ENCODE measurements around the gene BEND7. TPM values are rescaled to one million over a fixed set of nuclear protein-coding genes. Genes with fewer than 3 reads are reported as not detected.

The BEND7 gene
- total and polyA plus RNA-seq, 7 donors = 5.3 to 27.2 (median 11.8) TPM

GRCh38 chr10:13564576-13564975 is 35.8 kb upstream of the BEND7 start:
- TF ChIP-seq POLR2AphosphoS5 (IDR thresholded peaks at IDR 0.05) = no peak
- TF ChIP-seq POLR2A (IDR thresholded peaks at IDR 0.05) = no peak
- no peak for TF ChIP-seq EP300 (IDR thresholded peaks at IDR 0.05)
- TF ChIP-seq, protein P1, sequence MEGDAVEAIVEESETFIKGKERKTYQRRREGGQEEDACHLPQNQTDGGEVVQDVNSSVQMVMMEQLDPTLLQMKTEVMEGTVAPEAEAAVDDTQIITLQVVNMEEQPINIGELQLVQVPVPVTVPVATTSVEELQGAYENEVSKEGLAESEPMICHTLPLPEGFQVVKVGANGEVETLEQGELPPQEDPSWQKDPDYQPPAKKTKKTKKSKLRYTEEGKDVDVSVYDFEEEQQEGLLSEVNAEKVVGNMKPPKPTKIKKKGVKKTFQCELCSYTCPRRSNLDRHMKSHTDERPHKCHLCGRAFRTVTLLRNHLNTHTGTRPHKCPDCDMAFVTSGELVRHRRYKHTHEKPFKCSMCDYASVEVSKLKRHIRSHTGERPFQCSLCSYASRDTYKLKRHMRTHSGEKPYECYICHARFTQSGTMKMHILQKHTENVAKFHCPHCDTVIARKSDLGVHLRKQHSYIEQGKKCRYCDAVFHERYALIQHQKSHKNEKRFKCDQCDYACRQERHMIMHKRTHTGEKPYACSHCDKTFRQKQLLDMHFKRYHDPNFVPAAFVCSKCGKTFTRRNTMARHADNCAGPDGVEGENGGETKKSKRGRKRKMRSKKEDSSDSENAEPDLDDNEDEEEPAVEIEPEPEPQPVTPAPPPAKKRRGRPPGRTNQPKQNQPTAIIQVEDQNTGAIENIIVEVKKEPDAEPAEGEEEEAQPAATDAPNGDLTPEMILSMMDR (IDR thresholded peaks at IDR 0.05) = no peak
- no peak for DNase-seq
- Histone ChIP-seq H3K4me1 (no peaks in the 10 kb centered on the region), H3K4me3 (no peak overlapping the region), H3K27me3 (no peaks in the 10 kb centered on the region), H3K9me3 (no peaks in the 10 kb centered on the region), H3K36me3 (no peaks in the 10 kb centered on the region), H3K27ac (no peak overlapping the region)
- intact Hi-C loops (cut with DNase I) = no loop called here
- WGBS, 2 donors = 92 to 93% methylated on average over 3 of the region's 3 CpGs

DNA sequence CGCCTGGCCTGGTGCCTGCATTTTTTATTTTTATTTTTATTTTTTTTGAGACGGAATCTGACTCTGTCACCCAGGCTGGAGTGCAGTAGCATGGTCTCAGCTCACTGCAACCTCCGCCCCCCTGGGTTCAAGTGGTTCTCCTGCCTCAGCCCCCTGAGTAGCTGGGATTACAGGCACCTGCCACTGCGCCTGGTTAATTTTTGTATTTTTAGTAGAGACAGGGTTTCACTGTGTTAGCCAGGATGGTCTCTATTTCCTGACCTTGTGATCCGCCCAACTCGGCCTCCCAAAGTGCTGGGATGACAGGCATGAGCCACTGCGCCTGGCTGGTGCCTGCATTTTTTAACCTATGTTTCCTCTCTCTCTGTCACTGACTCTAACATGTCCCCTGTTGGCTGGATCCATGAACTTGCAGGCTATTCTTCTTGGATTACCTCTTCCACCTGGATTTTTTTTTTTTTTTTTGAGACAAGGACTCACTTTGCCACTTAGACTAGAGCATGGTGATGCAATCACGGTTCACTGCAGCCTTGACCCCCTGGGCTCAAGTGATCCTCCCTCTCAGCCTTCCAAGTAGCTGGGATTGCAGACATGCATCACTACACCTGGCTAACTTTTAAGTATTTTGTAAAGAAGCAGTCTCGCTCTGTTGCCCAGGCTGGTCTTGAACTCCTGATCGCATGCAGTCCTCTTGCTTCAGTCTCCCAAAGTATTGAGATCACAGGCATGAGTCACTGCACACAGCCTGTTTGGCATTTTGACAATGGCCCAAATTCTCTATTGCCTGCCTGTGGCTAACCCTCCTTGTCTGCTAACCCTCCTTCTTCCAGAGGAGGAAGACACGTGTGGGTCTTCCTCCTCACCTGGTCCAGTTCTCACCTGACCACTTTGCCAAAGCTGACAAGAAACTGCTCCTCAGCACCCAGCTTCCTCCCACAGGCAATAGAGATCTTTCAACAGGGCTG is 34.9 kb upstream of the BEND7 start:
- H3K4me3 ChIP-seq = no peak overlapping the region
- no peaks in the 10 kb centered on the region for H3K36me3 ChIP-seq
- DNase-seq = no peak
- no peak for TF ChIP-seq EP300 (IDR thresholded peaks at IDR 0.05)
- TF ChIP-seq, protein P1 (IDR thresholded peaks at IDR 0.05) = no peak
- no peak for TF ChIP-seq POLR2A (IDR thresholded peaks at IDR 0.05)
- TF ChIP-seq POLR2AphosphoS5 (IDR thresholded peaks at IDR 0.05) = no peak
- no peaks in the 10 kb centered on the region for H3K4me1 ChIP-seq
- H3K9me3 ChIP-seq = no peaks in the 10 kb centered on the region
- no peaks in the 10 kb centered on the region for H3K27me3 ChIP-seq
- intact Hi-C loops (cut with DNase I) = no loop called here
- no peak overlapping the region for H3K27ac ChIP-seq
- 89 to 93% methylated on average over 11 of the region's 11 CpGs for WGBS, 2 donors

DNA sequence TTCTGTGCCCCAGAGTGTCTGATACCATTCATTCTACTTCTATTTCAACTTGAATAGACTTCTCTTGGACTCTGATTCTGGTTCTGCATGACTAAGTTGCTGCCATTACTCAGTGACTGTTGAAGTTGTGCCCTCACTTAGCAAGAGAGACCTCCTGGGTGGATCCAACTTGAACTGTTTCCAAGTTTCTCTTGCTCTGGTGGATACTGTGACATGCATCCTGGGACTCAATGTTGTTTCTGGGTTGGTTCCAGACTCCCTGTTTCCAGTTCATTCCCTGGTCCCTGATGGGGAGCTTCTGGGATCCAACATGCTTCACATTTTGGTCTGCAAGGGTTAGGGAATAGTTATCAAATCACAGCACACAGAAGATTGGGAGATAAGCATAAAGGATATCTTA is 31.8 kb upstream of the BEND7 start:
- no peak for DNase-seq
- Histone ChIP-seq H3K9me3 (no peaks in the 10 kb centered on the region), H3K4me1 (no peaks in the 10 kb centered on the region), H3K27me3 (no peaks in the 10 kb centered on the region), H3K36me3 (no peaks in the 10 kb centered on the region), H3K4me3 (no peak overlapping the region), H3K27ac (no peak overlapping the region)
- intact Hi-C loops (cut with DNase I) = no loop called here
- no peak for TF ChIP-seq POLR2AphosphoS5 (IDR thresholded peaks at IDR 0.05)
- no peak for TF ChIP-seq EP300 (IDR thresholded peaks at IDR 0.05)
- TF ChIP-seq, protein P1 (IDR thresholded peaks at IDR 0.05) = no peak
- no peak for TF ChIP-seq POLR2A (IDR thresholded peaks at IDR 0.05)

GRCh38 chr10:13559124-13559700 is 30.4 kb upstream of the BEND7 start:
- Histone ChIP-seq H3K9me3 (no peaks in the 10 kb centered on the region), H3K4me1 (no peaks in the 10 kb centered on the region), H3K36me3 (no peaks in the 10 kb centered on the region), H3K4me3 (no peak overlapping the region), H3K27ac (no peak overlapping the region), H3K27me3 (no peaks in the 10 kb centered on the region)
- DNase-seq = no peak
- WGBS, 2 donors = 24 to 62% methylated on average over 2 of the region's 2 CpGs
- intact Hi-C loops (cut with DNase I) = no loop called here
- TF ChIP-seq POLR2A (IDR thresholded peaks at IDR 0.05) (no peak), EP300 (IDR thresholded peaks at IDR 0.05) (no peak), POLR2AphosphoS5 (IDR thresholded peaks at IDR 0.05) (no peak)
- TF ChIP-seq, protein P1 (IDR thresholded peaks at IDR 0.05) = no peak
